IMR-90 (cell line): ENCODE results near the gene BATF. TPM values are rescaled to one million over a fixed set of nuclear protein-coding genes. Genes with fewer than 3 reads are reported as not detected.

Source experiments
- ATAC-seq: fragments of 200-7000 bp; cut with Tn5 transposase; 2 replicates; pipeline ENCODE4 v1.9.1; 2020; ENCODE audit warnings: low read depth, mild to moderate bottlenecking, moderate library complexity
- BruUV-seq: library from RNA; stranded (reverse); fragments of 400-500 nt; replicated peaks from 2 replicates; lab custom pipeline; 2021; lab: Mats Ljungman, UMichigan
- CTCF ChIA-PET: fragments of 300-600 bp; formaldehyde crosslinking; extraction: SDS; loops from one replicate; lab custom pipeline; 2021; ENCODE audit warnings: antibody characterized with exemption; lab: Yijun Ruan, JAX
- POLR2A ChIA-PET: fragments of 300-600 bp; sonication (Branson Sonifier 250); formaldehyde crosslinking; loops from one replicate; lab custom pipeline; 2022; ENCODE audit warnings: antibody characterized with exemption; ENCODE audit not compliant: unreplicated experiment; lab: Charles Lee
- DNase-seq: peaks from one replicate; pipeline ENCODE4 v3.0.0; 2013
- H2AFZ ChIP-seq: replicated peaks from 2 replicates; pipeline ENCODE3; 2013; ENCODE audit warnings: low read length, mild to moderate bottlenecking; ENCODE audit not compliant: poor library complexity
- H2AK5ac ChIP-seq: 2 replicates; pipeline ENCODE4 v1.6.1; 2013; ENCODE audit warnings: low read depth, low read length, inconsistent platforms
- H2AK9ac ChIP-seq: replicated peaks from 2 replicates; pipeline ENCODE3; 2013; ENCODE audit warnings: mild to moderate bottlenecking, low read depth, low read length, moderate library complexity; ENCODE audit not compliant: poor library complexity
- H2BK120ac ChIP-seq: 2 replicates; pipeline ENCODE4 v1.6.1; 2013; ENCODE audit warnings: low read depth, low read length, inconsistent platforms
- H2BK15ac ChIP-seq: 3 replicates; pipeline ENCODE4 v1.6.1; 2013; ENCODE audit warnings: low read depth, low read length, inconsistent platforms
- H2BK20ac ChIP-seq: 2 replicates; pipeline ENCODE4 v1.6.1; 2013; ENCODE audit warnings: low read depth, mild to moderate bottlenecking, inconsistent platforms, low read length, moderate library complexity
- H2BK5ac ChIP-seq: 2 replicates; pipeline ENCODE4 v1.6.1; 2013; ENCODE audit warnings: mild to moderate bottlenecking, low read depth, low read length, inconsistent platforms; ENCODE audit not compliant: poor library complexity, severe bottlenecking
- H3K14ac ChIP-seq: replicated peaks from 2 replicates; pipeline ENCODE4 v1.6.1; 2013; ENCODE audit warnings: low read depth, low read length, inconsistent platforms
- H3K18ac ChIP-seq: 2 replicates; pipeline ENCODE4 v1.6.1; 2013; ENCODE audit warnings: low read depth, low read length, control low read depth
- H3K23ac ChIP-seq: 2 replicates; pipeline ENCODE4 v1.6.1; 2013; ENCODE audit warnings: low read depth, low read length, inconsistent platforms
- H3K27ac ChIP-seq: 2 replicates; pipeline ENCODE4 v1.5.1; 2013; ENCODE audit warnings: mild to moderate bottlenecking, control low read depth, low read length; ENCODE audit not compliant: insufficient read depth
- H3K27me3 ChIP-seq: 2 replicates; pipeline ENCODE4 v1.6.1; 2013; ENCODE audit warnings: low read length; ENCODE audit not compliant: control insufficient read depth, insufficient read depth
- H3K36me3 ChIP-seq: 2 replicates; pipeline ENCODE4 v1.6.1; 2013; ENCODE audit warnings: low read length, mixed read lengths; ENCODE audit not compliant: control insufficient read depth, insufficient read depth
- H3K4ac ChIP-seq: 2 replicates; pipeline ENCODE4 v1.6.1; 2013; ENCODE audit warnings: low read depth, low read length, inconsistent platforms
- H3K4me1 ChIP-seq: 2 replicates; pipeline ENCODE4 v1.6.1; 2013; ENCODE audit warnings: low read length, mixed read lengths; ENCODE audit not compliant: control insufficient read depth, insufficient read depth
- H3K4me2 ChIP-seq: 2 replicates; pipeline ENCODE4 v1.6.1; 2013; ENCODE audit warnings: low read depth, mild to moderate bottlenecking, control low read depth, low read length, moderate library complexity
- H3K4me3 ChIP-seq: 2 replicates; pipeline ENCODE4 v1.5.1; 2013; ENCODE audit warnings: low read depth, mild to moderate bottlenecking, control low read depth, low read length, moderate library complexity; ENCODE audit not compliant: insufficient read depth
- H3K56ac ChIP-seq: 2 replicates; pipeline ENCODE4 v1.6.1; 2013; ENCODE audit warnings: low read length, inconsistent platforms; ENCODE audit not compliant: insufficient read depth; ENCODE audit errors: extremely low read depth
- H3K79me1 ChIP-seq, 2 experiments: 2 replicates each; pipeline ENCODE4 v1.6.1; 2013; ENCODE audit warnings: low read length in 2 of 2, inconsistent platforms in 1 of 2, low read depth in 1 of 2
- H3K9ac ChIP-seq: 2 replicates; pipeline ENCODE4 v1.6.1; 2013; ENCODE audit warnings: low read depth, low read length, control low read depth
- H3K9me1 ChIP-seq: 2 replicates; pipeline ENCODE4 v1.6.1; 2013; ENCODE audit warnings: low read length, inconsistent platforms; ENCODE audit not compliant: insufficient read depth
- H3K9me3 ChIP-seq: 2 replicates; pipeline ENCODE4 v1.6.1; 2013; ENCODE audit warnings: low read length; ENCODE audit not compliant: control insufficient read depth, insufficient read depth
- H4K20me1 ChIP-seq: 2 replicates; pipeline ENCODE4 v1.6.1; 2013; ENCODE audit warnings: low read length, inconsistent platforms; ENCODE audit not compliant: insufficient read depth
- H4K5ac ChIP-seq: 2 replicates; pipeline ENCODE4 v1.6.1; 2013; ENCODE audit warnings: mild to moderate bottlenecking, low read depth, low read length, control low read depth
- H4K8ac ChIP-seq, 2 experiments: 2 replicates each; pipeline ENCODE4 v1.6.1; 2013; ENCODE audit warnings: low read depth in 2 of 2, low read length in 2 of 2, control low read depth in 1 of 2, inconsistent platforms in 1 of 2
- H4K91ac ChIP-seq: 2 replicates; pipeline ENCODE4 v1.6.1; 2013; ENCODE audit warnings: low read depth, low read length, inconsistent platforms; ENCODE audit not compliant: insufficient read depth
- BHLHE40 ChIP-seq: fragments of 150-350 bp; IDR thresholded peaks from 2 replicates; pipeline ENCODE4 v1.6.1; 2016; ENCODE audit warnings: mild to moderate bottlenecking, low read depth, low read length
- MAZ ChIP-seq: IDR thresholded peaks from 2 replicates; pipeline ENCODE4 v1.6.1; 2012; ENCODE audit warnings: low read depth, mild to moderate bottlenecking, low read length, improper control_type of control experiment, moderate library complexity, borderline replicate concordance
- NFE2L2 ChIP-seq: fragments of 150-350 bp; IDR thresholded peaks from 2 replicates; pipeline ENCODE4 v1.6.1; 2016; ENCODE audit warnings: low read depth, mild to moderate bottlenecking, low read length
- SMC3 ChIP-seq: fragments of 150-350 bp; IDR thresholded peaks from 2 replicates; pipeline ENCODE4 v1.6.1; 2016; ENCODE audit warnings: low read depth, mild to moderate bottlenecking, antibody characterized with exemption, low read length, moderate library complexity
- WGBS, 2 experiments: methylation state at CpG; one replicate each; pipeline versions ENCODE4 v1.1.5 to v1.1.7; 2013; ENCODE audit warnings: missing lambda C conversion rate in 2 of 2; ENCODE audit not compliant: insufficient read length in 1 of 2; ENCODE audit errors: extremely low coverage in 2 of 2; 5-methylcytosine and 5-hydroxymethylcytosine counted together
- dilution Hi-C: fragments of 300-500 bp; cut with HindIII; formaldehyde crosslinking; loops from one replicate; pipeline ENCODE4 v1.14.3; 2018; ENCODE audit warnings: low sequenced_read_pairs; ENCODE audit not compliant: unreplicated experiment
- in situ Hi-C: fragments of 300-500 bp; cut with MboI; formaldehyde crosslinking; loops from 3 replicates; pipeline ENCODE4 v1.14.3; 2019; ENCODE audit warnings: low sequenced_read_pairs, inconsistent platforms, mixed read lengths
- intact Hi-C: fragments of 100-400 bp; cut with micrococcal nuclease; formaldehyde crosslinking; loops from 2 replicates; pipeline ENCODE4 v1.10.0; 2022
- polyA plus RNA-seq, 3 experiments: library from polyadenylated mRNA; depleted of rRNA; stranded (reverse); fragments of >200 nt; gene quantifications; 2 replicates each; pipeline ENCODE4 v1.2.3, GENCODE V29; 2012; ENCODE audit warnings: low replicate concordance in 1 of 3
- total RNA-seq: library from RNA; depleted of rRNA; stranded (reverse); fragments of >200 nt; gene quantifications from 2 replicates; pipeline ENCODE4 v1.2.3, GENCODE V29; 2012
- TF ChIP-seq, protein P1 (sequence below): fragments of 150-350 bp; IDR thresholded peaks from 2 replicates; pipeline ENCODE4 v1.6.1; 2017; ENCODE audit warnings: mild to moderate bottlenecking, antibody characterized with exemption, low read length, low read depth
- TF ChIP-seq, protein P2 (sequence below): conservative IDR thresholded peaks from 2 replicates; pipeline ENCODE4 v1.5.1; 2012; ENCODE audit warnings: mild to moderate bottlenecking, low read depth, low read length, improper control_type of control experiment

The BATF gene
- total and polyA plus RNA-seq, 2 of the 4 experiments (the other 2 are of a cell fraction), result not detected

DNA sequence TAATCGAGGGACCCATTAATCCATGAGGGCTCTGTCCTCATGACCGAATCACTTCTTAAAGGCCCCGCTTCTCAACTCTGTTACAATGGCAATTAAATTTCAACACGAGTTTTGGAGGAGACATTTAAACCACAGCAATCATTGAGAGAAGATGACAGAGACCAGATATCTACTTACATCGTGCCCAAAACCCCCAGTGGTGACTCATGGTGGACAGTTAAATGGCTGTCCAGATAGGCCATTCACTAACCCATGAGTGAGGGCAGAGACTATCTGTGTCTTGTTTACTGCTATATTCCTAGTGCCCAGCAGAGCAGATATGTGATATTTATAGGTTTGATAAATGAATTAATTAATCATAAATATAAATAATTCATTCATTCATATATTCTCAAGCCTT is 36.2 kb downstream of the BATF start:
- ChIA-PET CTCF (no interaction called here), POLR2A (no interaction called here)
- Histone ChIP-seq H3K27ac (no peak overlapping the region), H2AK9ac (no peak overlapping the region), H4K5ac (no peak overlapping the region), H3K4ac (no peak overlapping the region), H2BK120ac (no peak overlapping the region), H3K36me3 (no peaks in the 10 kb centered on the region), H3K79me1 (no peaks in the 10 kb centered on the region), H3K18ac (no peak overlapping the region), H3K4me1 (peaks cover 5% of the 10 kb centered on the region), H3K27me3 (peaks cover 10% of the 10 kb centered on the region), H3K4me2 (no peak overlapping the region), H2AFZ (no peak overlapping the region), H2BK5ac (no peak overlapping the region), H2BK15ac (no peak overlapping the region), H3K9me3 (peaks cover 8% of the 10 kb centered on the region), H3K14ac (no peak overlapping the region), H4K20me1 (no peaks in the 10 kb centered on the region), H3K9ac (no peak overlapping the region), H2AK5ac (no peak overlapping the region), H4K8ac (no peak overlapping the region), H2BK20ac (no peak overlapping the region), H3K9me1 (no peaks in the 10 kb centered on the region), H4K91ac (no peak overlapping the region), H3K4me3 (no peak overlapping the region), H3K56ac (no peak overlapping the region), H3K23ac (no peak overlapping the region)
- dilution Hi-C loops (no loop called here), intact Hi-C loops (no loop called here), in situ Hi-C loops (no loop called here)
- DNase-seq, result no peak
- no TSS peak for BruUV-seq
- TF ChIP-seq NFE2L2 (no peak), BHLHE40 (no peak), SMC3 (no peak), MAZ (no peak)
- TF ChIP-seq, protein P1, sequence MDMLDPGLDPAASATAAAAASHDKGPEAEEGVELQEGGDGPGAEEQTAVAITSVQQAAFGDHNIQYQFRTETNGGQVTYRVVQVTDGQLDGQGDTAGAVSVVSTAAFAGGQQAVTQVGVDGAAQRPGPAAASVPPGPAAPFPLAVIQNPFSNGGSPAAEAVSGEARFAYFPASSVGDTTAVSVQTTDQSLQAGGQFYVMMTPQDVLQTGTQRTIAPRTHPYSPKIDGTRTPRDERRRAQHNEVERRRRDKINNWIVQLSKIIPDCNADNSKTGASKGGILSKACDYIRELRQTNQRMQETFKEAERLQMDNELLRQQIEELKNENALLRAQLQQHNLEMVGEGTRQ, result no peak
- TF ChIP-seq, protein P2, sequence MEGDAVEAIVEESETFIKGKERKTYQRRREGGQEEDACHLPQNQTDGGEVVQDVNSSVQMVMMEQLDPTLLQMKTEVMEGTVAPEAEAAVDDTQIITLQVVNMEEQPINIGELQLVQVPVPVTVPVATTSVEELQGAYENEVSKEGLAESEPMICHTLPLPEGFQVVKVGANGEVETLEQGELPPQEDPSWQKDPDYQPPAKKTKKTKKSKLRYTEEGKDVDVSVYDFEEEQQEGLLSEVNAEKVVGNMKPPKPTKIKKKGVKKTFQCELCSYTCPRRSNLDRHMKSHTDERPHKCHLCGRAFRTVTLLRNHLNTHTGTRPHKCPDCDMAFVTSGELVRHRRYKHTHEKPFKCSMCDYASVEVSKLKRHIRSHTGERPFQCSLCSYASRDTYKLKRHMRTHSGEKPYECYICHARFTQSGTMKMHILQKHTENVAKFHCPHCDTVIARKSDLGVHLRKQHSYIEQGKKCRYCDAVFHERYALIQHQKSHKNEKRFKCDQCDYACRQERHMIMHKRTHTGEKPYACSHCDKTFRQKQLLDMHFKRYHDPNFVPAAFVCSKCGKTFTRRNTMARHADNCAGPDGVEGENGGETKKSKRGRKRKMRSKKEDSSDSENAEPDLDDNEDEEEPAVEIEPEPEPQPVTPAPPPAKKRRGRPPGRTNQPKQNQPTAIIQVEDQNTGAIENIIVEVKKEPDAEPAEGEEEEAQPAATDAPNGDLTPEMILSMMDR, result no peak
- no CpG with 5 or more reads among the region's 5 CpGs for WGBS, 2 experiments
- no peak for ATAC-seq
